Measurements from ENCODE around the gene ASCL2. TPM values are rescaled to one million over a fixed set of nuclear protein-coding genes. Genes with fewer than 3 reads are reported as not detected.

ASCL2 gene
- total RNA-seq, 2 experiments from 2014 or later = not detected

DNA sequence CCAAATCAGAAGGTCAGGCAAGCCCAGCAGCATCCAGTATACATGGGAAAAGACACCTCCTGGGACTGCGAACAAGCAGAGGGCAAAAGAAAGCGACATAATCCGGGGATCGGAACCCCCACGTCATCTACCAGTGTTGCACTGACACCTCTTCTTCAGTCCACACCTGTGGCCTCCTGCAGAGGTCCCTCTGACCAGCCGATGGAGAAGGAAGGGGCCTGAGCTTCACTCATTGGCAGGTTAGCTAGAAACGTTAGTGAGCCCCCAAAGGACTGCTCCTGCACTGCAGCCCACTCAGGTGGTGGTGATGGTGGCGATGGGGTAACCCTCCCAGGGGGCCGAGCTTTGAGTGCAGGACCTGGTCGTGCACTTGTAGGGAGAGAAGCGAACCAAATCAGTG is 22.1 kb downstream of the ASCL2 start:
- Histone ChIP-seq H3K9me2 (ENCODE audit: insufficient read depth, low read length) (no peaks in the 10 kb centered on the region), H3K36me3 (ENCODE audit: insufficient read depth, low read length) (no peaks in the 10 kb centered on the region), H4K20me1 (ENCODE audit: insufficient read depth, low read length) (no peaks in the 10 kb centered on the region), H3K4me3 (ENCODE audit: low read depth, low read length, poor library complexity, severe bottlenecking) (no peak overlapping the region), H3K4me2 (ENCODE audit: low read length) (no peak overlapping the region), H2AFZ (ENCODE audit: low read length) (no peak overlapping the region), H3K9me3 (ENCODE audit: low read length) (no peaks in the 10 kb centered on the region), H3K27ac (ENCODE audit: low read depth, low read length, poor library complexity, severe bottlenecking) (no peak overlapping the region), H3K4me1 (ENCODE audit: insufficient read depth, low read length, poor library complexity, severe bottlenecking) (no peaks in the 10 kb centered on the region), H3K79me2 (ENCODE audit: insufficient read depth, low read depth, low read length) (no peaks in the 10 kb centered on the region)
- no TSS peak for BruUV-seq (replicated peaks)
- intact Hi-C loops (cut with micrococcal nuclease; ENCODE audit: unreplicated experiment) = no loop called here
- POLR2A ChIA-PET = no interaction called here
- no peak for DNase-seq (ENCODE audit: low spot score)
- CTCF ChIA-PET (ENCODE audit: unreplicated experiment) = interaction anchor here (0.5 kb wide), 1 partner anchor 1287 kb away, joined by 3 read pairs; no protein-coding TSS in a partner anchor
- TF ChIP-seq EZH2phosphoT487 (IDR thresholded peaks at IDR 0.05; ENCODE audit: borderline replicate concordance, low read depth, low read length) = no peak
- no peak for TF ChIP-seq CTCF (conservative IDR thresholded peaks at IDR 0.05; ENCODE audit: low read length)

DNA sequence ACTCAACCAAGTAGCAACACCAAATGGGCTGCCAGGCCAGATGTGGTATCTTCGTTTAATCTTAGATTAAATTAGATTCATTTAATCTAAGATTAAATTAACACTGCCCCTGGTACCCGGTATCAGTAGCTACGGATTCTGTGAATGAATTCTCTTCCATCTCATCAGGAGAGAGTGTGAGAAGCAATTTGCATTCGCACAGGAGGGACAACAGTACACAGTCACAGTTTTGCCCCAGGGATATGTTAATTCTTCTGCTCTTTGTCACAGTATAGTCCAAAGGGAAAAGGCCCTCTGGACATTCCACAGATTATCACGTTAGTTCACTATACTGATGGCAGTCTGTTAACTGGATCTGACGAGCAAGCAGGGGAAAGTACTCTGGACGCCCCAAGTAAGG is 22.9 kb downstream of the ASCL2 start:
- DNase-seq (ENCODE audit: low spot score) = no peak
- H3K4me2 ChIP-seq (ENCODE audit: low read length) = no peak overlapping the region
- ChIA-PET CTCF (ENCODE audit: unreplicated experiment) (no interaction called here), POLR2A (no interaction called here)
- H3K9me2 ChIP-seq (ENCODE audit: insufficient read depth, low read length) = no peaks in the 10 kb centered on the region
- H2AFZ ChIP-seq (ENCODE audit: low read length) = no peak overlapping the region
- no peak overlapping the region for H3K4me3 ChIP-seq (ENCODE audit: low read depth, low read length, poor library complexity, severe bottlenecking)
- no peaks in the 10 kb centered on the region for H3K4me1 ChIP-seq (ENCODE audit: insufficient read depth, low read length, poor library complexity, severe bottlenecking)
- no peak overlapping the region for H3K27ac ChIP-seq (ENCODE audit: low read depth, low read length, poor library complexity, severe bottlenecking)
- no peaks in the 10 kb centered on the region for H4K20me1 ChIP-seq (ENCODE audit: insufficient read depth, low read length)
- H3K9me3 ChIP-seq (ENCODE audit: low read length) = 0 out of 2 replicates have a peak, but pooled peaks cover under 1% of the 10 kb centered on the region
- H3K36me3 ChIP-seq (ENCODE audit: insufficient read depth, low read length) = no peaks in the 10 kb centered on the region
- no TSS peak for BruUV-seq (replicated peaks)
- H3K79me2 ChIP-seq (ENCODE audit: insufficient read depth, low read depth, low read length) = no peaks in the 10 kb centered on the region
- TF ChIP-seq CTCF (conservative IDR thresholded peaks at IDR 0.05; ENCODE audit: low read length) (no peak), EZH2phosphoT487 (IDR thresholded peaks at IDR 0.05; ENCODE audit: borderline replicate concordance, low read depth, low read length) (no peak)
- intact Hi-C loops (cut with micrococcal nuclease; ENCODE audit: unreplicated experiment) = no loop called here

DNA sequence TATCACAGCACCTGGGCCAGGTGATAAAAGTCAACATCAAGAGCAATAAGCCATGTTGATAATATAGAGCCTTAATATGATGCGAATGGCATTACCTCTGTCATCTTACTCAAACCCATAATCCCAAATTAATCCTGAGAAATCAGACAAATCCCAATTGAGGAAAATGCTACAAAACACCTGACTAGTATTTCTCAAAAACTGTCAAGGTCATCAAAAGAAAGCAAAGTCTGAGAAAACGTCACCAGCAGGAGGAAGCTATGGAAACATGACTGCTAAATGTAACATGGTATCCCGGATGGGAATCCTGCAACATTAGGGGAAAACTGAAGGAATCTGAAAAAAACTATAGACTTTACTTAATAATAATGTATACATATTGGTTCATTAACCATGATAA is 29.6 kb downstream of the ASCL2 start:
- Histone ChIP-seq H3K4me2 (ENCODE audit: low read length) (no peak overlapping the region), H3K9me2 (ENCODE audit: insufficient read depth, low read length) (no peaks in the 10 kb centered on the region), H3K4me3 (ENCODE audit: low read depth, low read length, poor library complexity, severe bottlenecking) (no peak overlapping the region), H3K27ac (ENCODE audit: low read depth, low read length, poor library complexity, severe bottlenecking) (no peak overlapping the region), H3K79me2 (ENCODE audit: insufficient read depth, low read depth, low read length) (no peaks in the 10 kb centered on the region), H3K4me1 (ENCODE audit: insufficient read depth, low read length, poor library complexity, severe bottlenecking) (no peaks in the 10 kb centered on the region), H3K36me3 (ENCODE audit: insufficient read depth, low read length) (no peaks in the 10 kb centered on the region), H4K20me1 (ENCODE audit: insufficient read depth, low read length) (no peaks in the 10 kb centered on the region), H3K9me3 (ENCODE audit: low read length) (0 out of 2 replicates have a peak, but pooled peaks cover 9% of the 10 kb centered on the region), H2AFZ (ENCODE audit: low read length) (no peak overlapping the region)
- intact Hi-C loops (cut with micrococcal nuclease; ENCODE audit: unreplicated experiment) = no loop called here
- BruUV-seq (replicated peaks) = no TSS peak
- ChIA-PET POLR2A (no interaction called here), CTCF (ENCODE audit: unreplicated experiment) (no interaction called here)
- no peak for TF ChIP-seq EZH2phosphoT487 (IDR thresholded peaks at IDR 0.05; ENCODE audit: borderline replicate concordance, low read depth, low read length)
- no peak for TF ChIP-seq CTCF (conservative IDR thresholded peaks at IDR 0.05; ENCODE audit: low read length)
- no peak for DNase-seq (ENCODE audit: low spot score)
